Suprapubic skin (tissue), 4 donors: ENCODE measurements around the gene MS4A6A. TPM values are rescaled to one million over a fixed set of nuclear protein-coding genes. Genes with fewer than 3 reads are reported as not detected.

Experiments used
- DNase-seq, 2 donors: peaks; one replicate each; pipeline ENCODE4 v3.0.0-alpha.2; 2019; ENCODE audit warnings: low spot score in 2 of 2
- H3K27ac ChIP-seq: fragments of 200-600 bp; sonication (generic); one replicate; pipeline ENCODE4 v1.5.1; 2019
- H3K27me3 ChIP-seq: fragments of 200-600 bp; sonication (generic); one replicate; pipeline ENCODE4 v1.5.1; 2019
- H3K36me3 ChIP-seq: fragments of 200-600 bp; sonication (generic); one replicate; pipeline ENCODE4 v1.5.1; 2019
- H3K4me1 ChIP-seq: fragments of 200-600 bp; sonication (generic); one replicate; pipeline ENCODE4 v1.5.1; 2019
- H3K4me3 ChIP-seq: fragments of 200-600 bp; sonication (generic); one replicate; pipeline ENCODE4 v1.5.1; 2019; ENCODE audit warnings: mild to moderate bottlenecking
- H3K9me3 ChIP-seq: fragments of 200-600 bp; sonication (generic); one replicate; pipeline ENCODE4 v1.5.1; 2019
- CTCF ChIP-seq, 2 donors: fragments of 200-600 bp in 1 of 2; fragments of 450-650 bp in 1 of 2; sonication (generic) in 1 of 2; IDR thresholded peaks; one replicate each; pipeline ENCODE4 v1.5.1; 2016 to 2019; ENCODE audit warnings: antibody characterized with exemption in 2 of 2, mild to moderate bottlenecking in 1 of 2, moderate library complexity in 1 of 2
- EP300 ChIP-seq: sonication (generic); formaldehyde crosslinking; IDR thresholded peaks from one replicate; pipeline ENCODE4 v1.6.1; 2017; ENCODE audit warnings: antibody characterized with exemption
- POLR2A ChIP-seq, 2 donors: fragments of 450-650 bp; IDR thresholded peaks; one replicate each; pipeline ENCODE4 v1.6.1; 2017; ENCODE audit warnings: antibody characterized with exemption in 2 of 2, mild to moderate bottlenecking in 2 of 2, moderate library complexity in 2 of 2
- POLR2AphosphoS5 ChIP-seq, 3 donors: sonication (generic); formaldehyde crosslinking; IDR thresholded peaks; one replicate each; pipeline ENCODE4 v1.6.1; 2017; ENCODE audit warnings: antibody characterized with exemption in 3 of 3
- WGBS: methylation state at CpG from one replicate; pipeline ENCODE4 v1.1.5; 2018; 5-methylcytosine and 5-hydroxymethylcytosine counted together
- total RNA-seq, 4 donors: library from RNA; depleted of rRNA; stranded (reverse); fragments of >200 nt; gene quantifications; one replicate each; pipeline ENCODE4 v1.1.0, GENCODE V29; 2016

The MS4A6A gene
- total RNA-seq, 4 donors from 2014 or later, result 6.9 to 13.4 (median 9.2) TPM

- Histone ChIP-seq H3K4me3 (no peak overlapping the region), H3K27ac (no peak overlapping the region), H3K36me3 (no peaks in the 10 kb centered on the region), H3K27me3 (no peaks in the 10 kb centered on the region), H3K4me1 (no peaks in the 10 kb centered on the region), H3K9me3 (no peaks in the 10 kb centered on the region)
- DNase-seq, result no peak
- 59% methylated on average over 11 of the region's 11 CpGs for WGBS
- TF ChIP-seq EP300 (no peak), POLR2A (IDR thresholded peaks at IDR 0.05) (no peak), CTCF (IDR thresholded peaks at IDR 0.05) (no peak), POLR2AphosphoS5 (IDR thresholded peaks at IDR 0.05) (no peak)
These were observed 58.0 kb downstream of the MS4A6A start for GRCh38 chr11:60124802-60125432.

Other genes with a start within 250 kb of the MS4A6A start
- not detected for gene OOSP1, start 244.7 kb downstream of the MS4A6A start, total RNA-seq
- gene OOSP4A, start 219.1 kb downstream of the MS4A6A start, total RNA-seq, result not detected
- gene OOSP4B, start 165.9 kb downstream of the MS4A6A start, total RNA-seq, result not detected
- not detected for gene OOSP2, start 142.7 kb downstream of the MS4A6A start, total RNA-seq
- not detected for gene MS4A3, start 126.4 kb downstream of the MS4A6A start, total RNA-seq
- gene MS4A2, start 94.4 kb downstream of the MS4A6A start, total RNA-seq, result 1 to 10 TPM in 2 of 4 donors, under 1 TPM in 1, not detected in 1; 0.32 to 1.5 (median 1.2) TPM
- gene MS4A4E, start 60.1 kb upstream of the MS4A6A start, total RNA-seq, result 1 to 10 TPM in 1 of 4 donors, under 1 TPM in 2, not detected in 1; 0.60 to 5.1 (median 0.98) TPM
- 1 to 10 TPM; 2.1 to 4.8 (median 2.4) TPM for gene MS4A4A, start 97.6 kb upstream of the MS4A6A start, total RNA-seq
- not detected for gene MS4A6E, start 144.2 kb upstream of the MS4A6A start, total RNA-seq
- gene MS4A7, start 195.4 kb upstream of the MS4A6A start, total RNA-seq, result 1 to 10 TPM in 3 of 4 donors, under 1 TPM in 1; 0.86 to 9.5 (median 4.2) TPM
- 1 to 10 TPM in 1 of 4 donors, under 1 TPM in 1, not detected in 2; 0.48 to 2.3 TPM for gene MS4A14, start 213.4 kb upstream of the MS4A6A start, total RNA-seq
- not detected for gene MS4A5, start 246.5 kb upstream of the MS4A6A start, total RNA-seq